GM19463 (cell line): ENCODE measurements around the gene GCLC.
A peak's percentile ranks its signal among the peaks of the same experiment; 100 is the strongest.
"Not testable (repeated sequence)": the region's sequence is repeated elsewhere in the genome, so short reads cannot be mapped to it uniquely, and the experiment has no call there.

Experiments used
- ATAC-seq: cut with Tn5 transposase; IDR thresholded peaks from one replicate; pipeline ENCODE4 v1.9.1; 2021; ENCODE audit warnings: mild to moderate bottlenecking, moderate library complexity; ENCODE audit not compliant: unreplicated experiment

The GCLC gene

GRCh38 chr6:53544470-53545308, at the start of gene GCLC:
Gene GCLC, minus strand, starts transcription at chr6:53545101. Its CDS starts 456 bp downstream, at chr6:53544645.
- peak; percentile 52 for ATAC-seq

DNA sequence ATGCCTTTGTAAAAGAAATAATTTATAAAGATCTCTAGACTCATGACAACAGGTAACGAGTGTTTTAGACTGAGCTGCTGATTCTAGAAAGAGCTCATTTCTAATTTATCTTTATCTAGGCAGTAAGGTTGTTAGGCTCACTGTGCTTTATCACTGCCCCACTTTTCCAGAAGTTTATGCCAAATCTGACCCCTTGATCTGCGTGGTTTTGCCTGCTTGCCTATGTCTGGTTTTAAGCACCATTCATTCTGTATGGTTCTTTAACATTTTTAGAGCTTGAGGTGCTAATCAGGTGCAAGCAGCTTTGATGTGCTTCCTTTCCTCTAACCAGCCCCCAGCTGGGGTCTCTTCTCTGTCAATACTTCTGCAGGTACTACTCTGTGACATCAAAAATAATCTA, 49.7 kb upstream of the GCLC start:
- no peak for ATAC-seq

- ATAC-seq: no peak
Measured at GRCh38 chr6:53593001-53593488, 48.1 kb upstream of the GCLC start.

GRCh38 chr6:53591873-53592272, 47.0 kb upstream of the GCLC start:
- no peak for ATAC-seq

- no peak for ATAC-seq
Measured at GRCh38 chr6:53588816-53589509, 44.1 kb upstream of the GCLC start.

DNA sequence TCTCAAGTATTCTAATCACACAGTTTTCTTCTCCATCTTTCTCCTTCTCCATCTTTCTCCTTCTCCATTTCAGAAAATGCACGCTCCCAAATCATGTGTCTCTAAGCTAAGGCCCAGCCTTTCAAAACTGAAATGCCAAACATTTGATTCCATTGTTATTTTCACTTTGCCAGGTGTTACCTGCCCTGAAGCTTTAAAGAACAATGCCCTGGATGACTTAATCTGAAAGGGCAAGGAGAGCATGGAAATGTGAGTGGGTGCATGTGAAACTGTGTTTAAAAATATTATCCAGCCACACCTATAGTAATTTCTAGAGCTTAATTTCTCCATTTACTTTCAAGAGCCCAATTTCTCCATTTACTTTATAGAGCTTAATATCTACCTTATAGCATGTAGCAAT, 42.4 kb upstream of the GCLC start:
- no peak for ATAC-seq

DNA sequence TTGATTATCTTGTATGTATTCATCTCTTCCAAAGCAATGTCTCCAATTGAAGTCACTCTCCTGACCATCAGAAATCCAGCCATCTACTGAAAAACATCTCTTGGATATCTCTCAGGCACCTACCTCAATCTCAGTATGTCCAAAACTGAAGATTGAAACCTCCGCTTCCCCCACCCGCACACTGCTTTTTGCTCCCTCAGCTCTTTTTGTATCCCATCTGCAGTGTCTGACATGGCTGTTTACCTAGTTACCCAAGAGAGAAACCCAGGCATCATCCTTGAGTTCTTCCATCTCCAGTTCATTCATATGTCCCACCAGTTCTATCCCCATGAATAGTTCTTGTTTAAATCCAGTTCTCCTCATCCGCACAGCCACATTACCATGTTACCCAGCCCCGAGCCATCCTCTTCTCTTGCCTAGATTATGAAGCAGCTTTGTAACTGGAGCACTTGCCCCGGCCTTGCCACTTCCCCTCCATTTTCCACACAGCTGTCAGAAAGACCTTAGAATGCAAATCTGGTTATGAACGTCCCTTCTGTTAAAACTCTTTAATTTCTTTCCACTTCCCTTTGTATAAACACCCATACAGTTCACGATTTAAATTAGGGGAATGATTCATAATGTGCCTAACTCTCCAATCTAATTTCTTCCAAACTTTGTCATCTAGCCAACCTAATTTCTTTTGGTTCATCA, 40.5 kb upstream of the GCLC start:
- no peak for ATAC-seq

DNA sequence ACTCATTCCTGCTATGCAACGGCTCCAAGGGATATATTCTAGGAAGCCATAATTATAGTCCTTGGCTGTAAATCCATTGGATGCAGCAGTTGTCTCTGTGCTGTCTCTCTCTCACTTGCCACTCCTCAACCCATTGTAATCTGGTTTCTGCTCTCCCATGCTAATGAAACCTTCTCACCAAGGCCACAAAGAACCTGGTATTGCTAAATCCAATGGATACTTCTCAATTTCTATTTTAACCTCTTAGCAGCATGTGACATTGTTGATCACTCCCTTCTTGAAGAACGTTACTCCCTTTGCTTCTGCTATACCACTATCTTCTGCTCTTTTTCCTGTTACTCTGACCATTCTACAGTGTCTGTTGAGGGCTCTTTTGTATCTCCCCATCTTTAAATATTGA, 39.8 kb upstream of the GCLC start:
- ATAC-seq: no peak

GRCh38 chr6:53583451-53583850, 38.5 kb upstream of the GCLC start:
- no peak for ATAC-seq

GRCh38 chr6:53582963-53583362, 38.1 kb upstream of the GCLC start:
- no peak for ATAC-seq

- ATAC-seq: no peak
Measured at GRCh38 chr6:53581856-53582255, 37.0 kb upstream of the GCLC start.

DNA sequence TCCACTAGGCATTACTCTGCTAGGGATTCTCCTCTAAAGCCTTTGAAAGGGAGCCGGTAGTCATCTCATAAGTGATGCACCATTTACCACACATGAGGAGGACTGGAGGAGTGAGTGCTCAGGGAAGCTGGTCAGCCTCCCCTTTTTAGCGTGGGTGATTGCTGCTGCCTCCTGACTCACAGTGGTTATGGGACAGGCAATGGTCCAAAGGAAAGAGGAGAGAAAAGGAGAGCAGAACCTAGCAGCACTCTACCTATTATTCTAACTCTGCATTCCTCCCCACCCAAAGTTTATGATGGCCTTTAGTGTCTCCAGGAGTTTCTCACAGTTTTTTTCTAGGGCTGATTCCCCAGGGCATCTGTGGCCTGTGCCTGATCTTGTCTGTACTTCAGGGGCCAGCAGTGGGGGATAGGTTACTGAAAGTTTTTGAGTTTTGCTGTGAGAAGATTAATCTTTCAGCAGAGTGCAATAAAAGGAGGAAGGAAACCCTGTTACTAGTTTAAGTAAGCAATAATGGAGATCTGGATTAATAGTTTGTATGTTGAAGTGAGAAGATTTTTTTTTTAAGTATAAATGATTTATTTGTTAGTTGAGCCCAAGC, 36.4 kb upstream of the GCLC start:
- no peak for ATAC-seq

- ATAC-seq: no peak
Measured at GRCh38 chr6:53579338-53579737, 34.4 kb upstream of the GCLC start.

DNA sequence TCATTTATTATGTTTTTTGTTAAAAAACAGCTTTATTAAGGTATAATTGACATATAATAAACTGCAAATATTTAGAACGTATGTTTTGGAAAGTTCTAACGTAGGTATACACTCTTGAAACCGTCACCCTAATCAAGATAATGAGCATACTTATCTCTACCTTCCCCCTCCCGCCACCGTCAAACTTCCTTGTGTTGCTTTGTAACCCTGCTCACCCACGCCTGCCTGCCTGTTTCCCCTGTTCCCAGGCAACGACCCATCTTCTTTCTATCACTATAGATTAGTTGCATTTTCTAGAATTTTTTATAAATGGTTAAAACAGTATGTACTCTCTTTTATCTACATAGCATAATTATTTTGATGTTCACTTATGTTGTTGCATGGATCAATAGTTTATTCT, 33.5 kb upstream of the GCLC start:
- ATAC-seq: no peak

DNA sequence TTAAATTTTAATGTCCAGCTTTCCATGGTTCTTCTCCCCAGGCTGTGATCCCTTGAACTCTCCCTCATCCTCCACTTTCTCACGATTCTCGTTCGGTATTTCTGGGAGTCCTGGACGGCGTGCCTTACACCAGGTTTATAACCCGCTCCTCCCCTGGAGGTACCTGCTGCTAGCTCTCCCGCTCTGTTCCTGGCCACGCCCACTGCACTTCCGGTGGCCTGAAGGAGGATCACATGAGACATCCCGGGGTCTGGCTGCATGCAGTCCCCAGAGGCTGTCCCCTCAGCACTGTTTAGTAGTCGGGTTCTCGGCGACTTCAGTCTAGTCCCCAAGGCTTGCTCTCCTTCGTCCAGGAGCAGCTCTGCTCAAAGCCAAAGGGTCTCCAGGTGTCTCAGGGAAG, 28.4 kb upstream of the GCLC start:
- ATAC-seq: no peak

DNA sequence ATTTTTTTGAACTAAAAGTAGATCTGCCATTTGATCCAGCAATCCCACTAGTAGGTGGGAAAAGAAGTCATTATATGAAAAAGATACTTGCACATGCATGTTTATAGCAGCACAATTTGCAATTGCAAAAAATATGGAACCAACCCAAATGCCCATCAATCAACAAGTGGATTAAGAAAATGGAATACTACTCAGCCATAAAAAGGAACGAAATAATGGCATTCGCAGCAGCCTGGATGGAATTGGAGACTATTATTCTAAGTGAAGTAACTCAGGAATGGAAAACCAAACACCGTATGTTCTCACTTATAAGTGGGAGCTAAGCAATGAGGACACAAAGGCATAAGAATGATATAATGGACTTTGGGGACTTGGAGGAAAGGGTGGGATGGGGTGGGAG, 27.5 kb upstream of the GCLC start:
- ATAC-seq: not testable (repeated sequence)

GRCh38 chr6:53568776-53569616, 24.1 kb upstream of the GCLC start:
- no peak for ATAC-seq

DNA sequence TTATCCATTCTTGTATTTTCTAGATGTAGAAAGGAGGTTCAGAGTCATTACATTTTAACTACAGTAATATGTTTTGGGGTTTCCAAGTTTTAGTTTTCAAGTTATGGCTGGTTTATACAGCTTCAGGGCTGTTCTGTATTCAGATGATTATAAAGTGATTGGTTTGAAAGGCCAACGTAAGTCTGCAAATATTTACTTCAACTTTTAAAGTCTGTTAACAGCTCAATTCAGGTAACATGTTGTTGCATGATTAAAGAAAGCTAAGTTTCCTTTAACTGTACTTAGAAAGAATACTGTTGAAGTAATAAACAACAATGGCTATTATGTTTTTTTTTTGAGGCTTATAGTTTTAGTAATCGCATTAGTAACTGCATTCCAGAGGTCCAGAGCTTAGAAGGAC, 22.8 kb upstream of the GCLC start:
- no peak for ATAC-seq

GRCh38 chr6:53566755-53567154, 21.9 kb upstream of the GCLC start:
- ATAC-seq: no peak

- no peak for ATAC-seq
Measured at GRCh38 chr6:53565886-53566285, 21.0 kb upstream of the GCLC start.
